Skeletal muscle tissue (tissue), 4 donors: Measurements from ENCODE around the gene EEA1. TPM values are rescaled to one million over a fixed set of nuclear protein-coding genes. Genes with fewer than 3 reads are reported as not detected.
A peak's percentile ranks its signal among the peaks of the same experiment; 100 is the strongest.

Experiments used
- H3K27ac ChIP-seq: one replicate; pipeline ENCODE4 v1.7.0; 2013; ENCODE audit warnings: mild to moderate bottlenecking, low read depth, low read length, inconsistent platforms
- H3K27me3 ChIP-seq, 3 donors: one replicate each; pipeline ENCODE4 v1.7.0; 2013; ENCODE audit warnings: low read length in 3 of 3; ENCODE audit not compliant: control insufficient read depth in 3 of 3, insufficient read depth in 3 of 3
- H3K36me3 ChIP-seq, 3 donors: one replicate each; pipeline ENCODE4 v1.7.0; 2013; ENCODE audit warnings: low read length in 3 of 3; ENCODE audit not compliant: control insufficient read depth in 3 of 3, insufficient read depth in 3 of 3
- H3K4me1 ChIP-seq, 3 donors: one replicate each; pipeline ENCODE4 v1.7.0; 2013; ENCODE audit warnings: low read length in 3 of 3, mild to moderate bottlenecking in 3 of 3; ENCODE audit not compliant: control insufficient read depth in 3 of 3, insufficient read depth in 3 of 3
- H3K4me3 ChIP-seq, 3 donors: one replicate each; pipeline ENCODE4 v1.7.0; 2013; ENCODE audit warnings: low read length in 3 of 3
- H3K9ac ChIP-seq, 3 donors: one replicate each; pipeline ENCODE4 v1.7.0; 2013; ENCODE audit warnings: low read length in 3 of 3, mild to moderate bottlenecking in 3 of 3, moderate library complexity in 2 of 3, low read depth in 1 of 3
- H3K9me3 ChIP-seq, 3 donors: one replicate each; pipeline ENCODE4 v1.7.0; 2013; ENCODE audit warnings: low read length in 3 of 3; ENCODE audit not compliant: control insufficient read depth in 3 of 3
- total RNA-seq: library from RNA; depleted of rRNA; stranded (reverse); fragments of >200 nt; gene quantifications from one replicate; pipeline ENCODE4 v1.2.3, GENCODE V29; 2014
- donor health status: Osteomylitis.

Gene EEA1
- total RNA-seq, 1 donor from 2014 or later: 9.4 TPM

DNA sequence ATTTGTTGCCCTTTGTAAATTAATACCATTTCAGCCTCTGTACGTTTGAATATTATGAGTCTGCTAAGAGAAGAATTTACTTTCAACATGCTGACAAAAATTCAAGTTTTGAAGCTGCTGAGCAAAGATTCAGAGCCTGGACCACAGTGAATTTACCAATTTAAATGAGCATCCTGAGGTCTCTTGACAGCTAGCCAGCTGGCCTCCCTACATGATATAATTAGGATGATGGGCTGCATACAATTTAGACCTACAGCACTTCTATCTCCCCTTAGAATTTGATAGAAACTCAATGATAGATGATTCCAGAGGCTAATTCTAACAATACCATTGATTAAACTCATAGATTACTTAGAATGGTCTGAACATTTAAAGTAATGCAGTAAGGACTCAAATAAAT lies 10.0 kb upstream of the EEA1 start:
- no peaks in the 10 kb centered on the region for H3K36me3 ChIP-seq
- H3K27me3 ChIP-seq: no peaks in the 10 kb centered on the region
- H3K9me3 ChIP-seq: no peaks in the 10 kb centered on the region
- H3K27ac ChIP-seq: no peak overlapping the region
- H3K4me1 ChIP-seq: no peaks in the 10 kb centered on the region
- H3K9ac ChIP-seq: no peak overlapping the region
- H3K4me3 ChIP-seq: no peak overlapping the region

DNA sequence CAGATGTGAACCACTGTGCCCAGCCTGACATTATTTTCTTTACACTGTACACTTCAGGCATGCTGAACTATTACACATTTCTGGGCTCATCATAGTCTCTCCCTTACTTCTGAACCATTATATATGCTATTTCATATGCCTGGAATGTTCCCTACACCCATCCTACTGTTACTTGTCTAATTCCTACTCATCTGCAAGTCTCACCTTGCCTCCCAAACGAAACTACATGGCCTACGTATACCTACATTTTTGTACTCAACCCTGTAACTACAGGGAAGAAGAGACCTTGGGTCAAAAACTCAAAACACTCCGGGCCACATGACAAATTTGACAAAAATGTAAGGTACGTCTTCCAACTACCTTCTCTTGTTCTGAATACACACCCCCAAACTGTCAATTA lies 9.5 kb upstream of the EEA1 start:
- H3K4me3 ChIP-seq: no peak overlapping the region
- no peaks in the 10 kb centered on the region for H3K4me1 ChIP-seq
- no peaks in the 10 kb centered on the region for H3K36me3 ChIP-seq
- no peak overlapping the region for H3K9ac ChIP-seq
- no peak overlapping the region for H3K27ac ChIP-seq
- H3K27me3 ChIP-seq: no peaks in the 10 kb centered on the region
- no peaks in the 10 kb centered on the region for H3K9me3 ChIP-seq

DNA sequence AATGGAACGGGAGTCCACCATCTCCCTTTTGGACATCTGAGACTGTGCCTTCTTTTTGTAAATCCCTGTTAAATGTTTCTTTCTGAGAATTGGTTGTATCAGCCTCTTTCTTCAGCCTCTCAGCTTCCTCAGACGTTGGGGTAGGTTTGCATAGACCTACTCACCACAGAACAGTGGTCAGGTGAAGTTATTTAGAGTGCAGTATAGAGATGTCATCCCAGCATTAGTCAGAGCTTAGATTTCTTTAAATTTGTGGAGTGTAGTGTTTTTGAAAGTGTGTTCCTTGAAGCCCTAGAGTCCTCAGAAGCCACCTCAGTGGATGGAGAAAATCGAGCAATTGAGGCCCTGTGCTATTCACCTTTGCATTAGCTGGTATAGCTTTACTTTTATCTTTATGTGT lies 8.9 kb upstream of the EEA1 start:
- Histone ChIP-seq H3K27me3 (no peaks in the 10 kb centered on the region), H3K9ac (no peak overlapping the region), H3K4me3 (no peak overlapping the region), H3K9me3 (no peaks in the 10 kb centered on the region), H3K27ac (no peak overlapping the region), H3K4me1 (no peaks in the 10 kb centered on the region), H3K36me3 (no peaks in the 10 kb centered on the region)

DNA sequence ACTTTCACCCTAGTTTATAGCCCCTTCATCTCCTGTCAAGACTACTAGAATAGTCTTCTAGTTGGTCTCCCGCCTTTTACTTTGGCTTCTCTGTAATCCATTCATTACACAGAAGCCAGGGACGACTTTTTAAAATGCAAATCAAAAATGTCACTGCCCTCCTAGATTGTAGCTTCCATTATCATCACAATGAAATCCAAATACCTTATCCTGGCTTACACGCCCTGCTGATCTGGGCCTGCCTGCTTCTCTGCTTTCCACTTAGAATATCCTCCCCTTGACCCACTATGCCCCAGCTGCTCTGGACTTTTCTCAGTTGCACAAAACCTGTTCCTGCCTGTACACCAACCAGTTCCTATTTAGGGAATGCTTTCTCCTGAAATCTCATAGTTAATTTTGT lies 4.5 kb upstream of the EEA1 start:
- H3K36me3 ChIP-seq: no peaks in the 10 kb centered on the region
- H3K9ac ChIP-seq: no peak overlapping the region

DNA sequence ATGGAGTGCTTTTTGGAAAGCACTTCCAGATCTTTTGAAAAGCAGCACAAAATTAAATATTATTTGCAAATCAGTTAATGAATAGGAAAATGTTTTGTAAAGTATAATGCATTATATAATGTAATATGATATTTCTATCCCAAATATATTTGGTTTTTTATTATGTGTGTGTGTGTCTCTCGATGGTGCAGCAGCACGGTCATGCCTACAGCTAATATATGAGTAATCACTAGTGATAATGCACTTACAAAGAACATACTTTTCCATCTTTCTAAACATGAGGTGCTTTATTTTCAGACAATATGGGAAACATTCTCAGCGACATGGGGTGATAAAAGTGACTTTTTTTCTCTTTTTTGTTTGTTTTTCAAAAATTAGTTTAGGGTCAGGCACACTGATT lies 1.3 kb upstream of the EEA1 start:
- H3K9ac ChIP-seq: peak overlapping the region in 1 of 3 donors; percentile 93
- H3K27ac ChIP-seq: peak overlapping the region; percentile 98
- H3K4me1 ChIP-seq: peaks cover 15 to 23% (median 23%) of the 10 kb centered on the region in 3 donors
- no peaks in the 10 kb centered on the region for H3K27me3 ChIP-seq
- H3K36me3 ChIP-seq: no peaks in the 10 kb centered on the region
- no peaks in the 10 kb centered on the region for H3K9me3 ChIP-seq
- peak overlapping the region in 1 of 3 donors; percentile 91 for H3K4me3 ChIP-seq

More for the DNA sequence above, 4.5 kb upstream of the EEA1 start:
- no peaks in the 10 kb centered on the region for H3K27me3 ChIP-seq
- H3K4me1 ChIP-seq: peaks cover 0 to 5% (median 4%) of the 10 kb centered on the region in 3 donors
- H3K4me3 ChIP-seq: no peak overlapping the region
- no peak overlapping the region for H3K27ac ChIP-seq
- no peaks in the 10 kb centered on the region for H3K9me3 ChIP-seq

DNA sequence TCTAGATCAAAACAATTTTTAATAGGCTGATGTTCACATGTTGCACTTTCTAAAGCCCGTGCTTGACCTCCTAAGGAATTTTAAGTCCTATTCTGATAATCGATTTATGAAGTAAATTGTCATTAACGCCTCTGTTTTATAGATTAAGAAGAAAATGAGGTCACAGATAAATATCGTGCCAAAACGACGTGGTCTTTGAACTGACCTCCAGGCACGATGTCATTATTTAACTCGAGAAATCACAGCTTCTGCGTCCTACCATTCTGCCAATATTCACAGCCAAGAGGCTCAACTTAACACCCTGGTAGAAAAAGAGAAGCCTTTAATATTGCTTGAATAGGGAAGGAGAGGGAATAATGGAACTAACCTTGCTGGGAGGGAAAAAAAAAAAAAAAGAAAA lies 888 bp upstream of the EEA1 start:
- Histone ChIP-seq H3K9me3 (no peaks in the 10 kb centered on the region), H3K4me1 (peaks cover 15 to 23% (median 23%) of the 10 kb centered on the region in 3 donors), H3K27ac (peak overlapping the region; percentile 98), H3K36me3 (no peaks in the 10 kb centered on the region), H3K9ac (peak overlapping the region; percentile 93 to 97 (median 95)), H3K4me3 (peak overlapping the region; percentile 80 to 91 (median 88)), H3K27me3 (no peaks in the 10 kb centered on the region)

GRCh38 chr12:92928421-92928961 lies 604 bp downstream of the EEA1 start:
- Histone ChIP-seq H3K4me1 (peaks cover 15 to 23% (median 23%) of the 10 kb centered on the region in 3 donors), H3K27me3 (no peaks in the 10 kb centered on the region), H3K9ac (peak overlapping the region; percentile 89 to 90 (median 89))

GRCh38 chr12:92927436-92928281 lies 1.4 kb downstream of the EEA1 start:
- Histone ChIP-seq H3K4me1 (peaks cover 15 to 23% (median 23%) of the 10 kb centered on the region in 3 donors), H3K9me3 (no peaks in the 10 kb centered on the region), H3K27ac (peak overlapping the region; percentile 98), H3K4me3 (peak overlapping the region; percentile 72 to 81 (median 74)), H3K36me3 (no peaks in the 10 kb centered on the region), H3K27me3 (no peaks in the 10 kb centered on the region), H3K9ac (peak overlapping the region; percentile 89 to 90 (median 89))

More at GRCh38 chr12:92928421-92928961, 604 bp downstream of the EEA1 start:
- peak overlapping the region; percentile 72 to 81 (median 74) for H3K4me3 ChIP-seq
- no peaks in the 10 kb centered on the region for H3K9me3 ChIP-seq
- no peaks in the 10 kb centered on the region for H3K36me3 ChIP-seq
- peak overlapping the region; percentile 98 for H3K27ac ChIP-seq

DNA sequence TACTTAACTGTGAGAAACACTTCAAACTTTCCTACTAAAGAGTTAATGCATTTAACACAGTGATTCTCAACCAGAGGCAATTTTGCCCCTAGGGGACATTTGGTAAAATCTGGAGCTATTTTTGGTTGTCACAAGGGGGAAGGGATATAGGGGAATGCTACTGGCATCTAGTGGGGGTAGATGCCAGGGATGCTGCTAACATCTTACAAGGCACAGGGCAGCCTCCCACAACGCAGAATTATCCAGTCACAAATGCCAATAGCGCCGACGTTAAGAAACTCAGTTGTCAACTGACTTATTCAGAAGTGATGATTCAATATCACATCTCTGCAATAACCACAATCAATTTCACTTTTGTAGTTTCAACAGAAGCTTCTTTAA lies 2.0 kb downstream of the EEA1 start:
- H3K9me3 ChIP-seq: no peaks in the 10 kb centered on the region
- H3K4me1 ChIP-seq: peaks cover 16 to 23% (median 23%) of the 10 kb centered on the region in 3 donors
- no peaks in the 10 kb centered on the region for H3K27me3 ChIP-seq
- H3K36me3 ChIP-seq: no peaks in the 10 kb centered on the region
- peak overlapping the region in 2 of 3 donors; percentile 72 to 74 for H3K4me3 ChIP-seq
- H3K27ac ChIP-seq: peak overlapping the region; percentile 98
- peak overlapping the region in 2 of 3 donors; percentile 89 for H3K9ac ChIP-seq

DNA sequence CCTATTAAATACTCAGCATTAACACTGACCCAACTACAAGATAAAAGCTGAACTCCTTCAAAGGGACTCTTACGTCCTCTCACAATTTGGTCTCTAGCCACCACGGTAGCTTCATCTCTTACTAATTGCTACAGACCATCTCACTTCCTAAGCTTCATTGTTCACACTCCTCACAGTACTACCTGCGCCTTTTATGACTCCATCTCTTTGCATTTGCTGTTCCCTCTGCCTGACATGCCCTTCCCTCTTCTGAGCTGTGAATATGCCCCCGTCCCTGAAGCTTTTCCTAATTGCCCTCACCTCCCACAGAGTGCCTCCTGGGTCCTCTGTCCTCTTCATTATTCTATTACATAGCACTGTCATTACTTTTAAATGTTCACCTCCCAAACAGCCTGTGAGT lies 2.5 kb downstream of the EEA1 start:
- peak overlapping the region; percentile 98 for H3K27ac ChIP-seq
- H3K4me3 ChIP-seq: peak overlapping the region in 1 of 3 donors; percentile 72
- peaks cover 19 to 23% (median 23%) of the 10 kb centered on the region in 3 donors for H3K4me1 ChIP-seq
- peak overlapping the region in 2 of 3 donors; percentile 45 to 47 for H3K9ac ChIP-seq
- no peaks in the 10 kb centered on the region for H3K9me3 ChIP-seq
- no peaks in the 10 kb centered on the region for H3K36me3 ChIP-seq
- H3K27me3 ChIP-seq: no peaks in the 10 kb centered on the region
